Transverse colon (tissue), 4 donors: ENCODE data around the gene MAGI2.

ENCODE experiments used
- CTCF ChIP-seq, 5 experiments: fragments of 200-600 bp in 3 of 5; fragments of 450-650 bp in 2 of 5; sonication (generic) in 3 of 5; IDR thresholded peaks; 1 replicate in 2 of 5; 2 replicates in 3 of 5; pipeline ENCODE4 v1.5.1; 2016 to 2017; ENCODE audit warnings: antibody characterized with exemption in 5 of 5, inconsistent platforms in 3 of 5, mild to moderate bottlenecking in 2 of 5, moderate library complexity in 1 of 5
- EP300 ChIP-seq: sonication (generic); formaldehyde crosslinking; IDR thresholded peaks from one replicate; pipeline ENCODE4 v1.6.1; 2017; ENCODE audit warnings: antibody characterized with exemption, low read depth
- POLR2A ChIP-seq: fragments of 450-650 bp; IDR thresholded peaks from one replicate; pipeline ENCODE4 v1.6.1; 2016; ENCODE audit warnings: antibody characterized with exemption, mild to moderate bottlenecking, moderate library complexity
- POLR2AphosphoS5 ChIP-seq, 3 donors: sonication (generic); formaldehyde crosslinking; IDR thresholded peaks; one replicate each; pipeline ENCODE4 v1.6.1; 2016; ENCODE audit warnings: antibody characterized with exemption in 3 of 3

- TF ChIP-seq CTCF (IDR thresholded peaks at IDR 0.05) (no peak), POLR2AphosphoS5 (IDR thresholded peaks at IDR 0.05) (no peak), POLR2A (no peak), EP300 (no peak)
These were observed 979.7 kb downstream of the MAGI2 start for GRCh38 chr7:78473571-78474301.
